Hippocampal formation (tissue), 2 donors: Measurements from ENCODE around the gene ARRDC1.

Experiments
- DNase-seq, 2 donors: peaks; one replicate each; lab custom pipeline; 2025; lab: John Stamatoyannopoulos, UW

ARRDC1 gene

DNA sequence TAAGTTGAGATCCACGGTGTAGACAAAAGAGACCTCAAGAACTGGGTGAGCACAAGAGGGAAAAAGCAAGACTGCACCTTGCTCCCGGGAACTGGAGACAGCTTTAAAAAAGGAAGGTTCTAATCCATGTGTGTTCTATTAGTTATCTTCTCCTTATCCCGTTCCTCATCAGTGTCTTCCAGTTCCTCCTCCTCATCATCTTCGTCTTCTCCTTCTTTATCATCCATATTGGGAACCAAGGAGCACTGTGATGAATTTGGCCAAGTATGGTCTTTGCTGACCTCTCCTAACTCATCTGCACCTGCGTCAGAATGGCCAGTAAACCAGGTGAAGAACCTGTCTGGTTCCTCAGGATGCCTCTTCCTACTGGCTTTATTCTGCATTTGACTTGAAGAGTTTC lies 35.4 kb downstream of the ARRDC1 start:
- DNase-seq = no peak

DNA sequence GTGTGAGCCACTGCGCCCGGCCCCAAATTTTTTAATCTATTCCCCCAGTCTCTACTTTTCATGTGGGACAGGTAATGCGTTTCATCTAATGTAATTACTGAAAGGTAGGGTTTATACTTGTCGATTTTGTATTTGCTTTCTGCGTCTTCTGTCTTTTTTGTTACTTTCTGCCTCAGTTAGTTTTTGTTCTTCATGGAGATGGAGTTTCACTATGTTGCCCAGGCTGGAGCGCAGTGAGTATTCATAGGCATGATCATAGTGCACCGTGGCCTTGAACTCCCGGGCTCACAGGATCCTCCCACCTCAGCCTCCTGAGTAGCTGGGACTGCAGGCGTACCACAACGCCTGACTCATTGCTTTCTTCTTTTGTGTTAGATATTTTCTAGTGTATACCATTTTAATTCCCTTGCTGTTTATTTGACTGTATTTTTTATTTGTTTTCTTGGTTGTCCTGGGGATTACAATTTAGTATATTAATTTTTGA lies 36.7 kb downstream of the ARRDC1 start:
- no peak for DNase-seq

DNA sequence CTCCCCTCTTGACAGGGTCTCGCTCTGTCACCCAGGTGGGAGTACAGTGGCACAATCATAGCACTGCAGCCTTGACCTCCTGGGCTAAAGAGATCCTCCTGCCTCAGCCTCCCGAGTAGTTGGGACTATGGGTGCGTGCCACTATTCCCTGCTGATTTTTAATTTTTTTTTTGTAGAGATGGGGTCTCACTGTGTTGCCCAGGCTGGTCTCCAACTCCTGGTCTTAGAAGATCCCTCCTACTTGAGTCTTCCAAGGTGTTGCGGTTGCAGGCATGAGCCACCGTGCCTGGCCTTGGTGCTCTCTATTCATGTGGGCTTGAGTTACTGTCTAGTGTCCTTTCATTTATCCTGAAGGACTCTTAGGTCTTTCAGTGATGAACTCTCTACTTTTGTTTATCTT lies 37.4 kb downstream of the ARRDC1 start:
- no peak for DNase-seq

DNA sequence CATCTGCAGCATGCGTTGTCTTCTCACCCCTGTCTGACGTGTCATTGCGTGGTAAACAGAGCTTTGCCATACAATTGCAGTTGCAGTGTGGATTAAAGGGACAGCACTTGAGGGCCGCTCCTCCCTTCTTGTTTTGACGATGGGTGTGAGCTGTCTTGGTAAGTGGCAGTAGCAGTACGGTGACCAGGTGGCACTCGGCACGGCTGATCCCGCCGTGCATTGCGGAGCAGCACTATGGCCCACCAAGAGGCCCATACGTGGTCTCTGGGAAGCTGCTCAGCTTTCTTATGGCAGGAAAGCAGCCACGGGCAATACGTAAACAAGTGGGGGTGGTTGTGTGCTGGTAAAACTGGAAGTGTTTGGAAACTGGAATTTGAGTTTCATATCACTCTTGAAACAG lies 38.4 kb downstream of the ARRDC1 start:
- no peak for DNase-seq

DNA sequence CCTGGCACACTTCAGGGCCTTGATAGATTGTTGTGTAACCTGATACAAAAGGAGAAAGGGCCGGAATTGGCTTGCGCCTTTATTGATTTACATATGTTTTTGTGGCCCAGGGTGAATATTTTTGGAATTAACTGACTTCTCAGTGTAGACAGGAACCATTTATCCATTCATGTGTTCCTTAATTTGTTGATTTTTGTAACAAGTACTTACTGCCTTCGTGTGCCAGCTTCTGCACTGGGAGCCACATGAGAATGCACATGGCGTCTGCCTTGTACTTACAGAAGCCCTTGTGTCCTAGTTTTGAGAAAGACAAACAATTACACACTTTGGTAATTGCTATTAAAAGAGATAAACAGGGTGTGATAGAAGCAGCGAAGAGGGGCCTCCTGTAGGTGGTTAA lies 39.7 kb downstream of the ARRDC1 start:
- no peak for DNase-seq

DNA sequence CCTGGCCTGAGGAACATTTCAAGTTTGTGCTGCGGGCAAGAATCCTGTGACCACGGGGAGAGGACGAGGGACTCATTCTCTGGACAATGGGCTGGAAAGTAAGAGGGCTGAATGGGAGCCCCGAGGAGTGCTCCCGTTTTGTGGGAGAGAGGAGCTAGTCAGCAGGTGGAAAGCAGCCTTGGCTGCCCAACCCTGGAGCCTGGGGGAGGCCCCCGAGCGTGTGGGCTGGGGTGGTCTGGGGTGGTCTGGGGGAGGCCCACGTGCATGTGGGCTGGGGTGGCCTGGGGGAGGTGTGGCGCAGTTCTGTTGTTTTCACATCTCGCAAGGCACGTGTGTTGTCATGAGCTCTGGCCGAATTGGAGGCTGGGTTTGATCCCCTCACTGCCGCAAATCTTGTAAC lies 40.9 kb downstream of the ARRDC1 start:
- no peak for DNase-seq

DNA sequence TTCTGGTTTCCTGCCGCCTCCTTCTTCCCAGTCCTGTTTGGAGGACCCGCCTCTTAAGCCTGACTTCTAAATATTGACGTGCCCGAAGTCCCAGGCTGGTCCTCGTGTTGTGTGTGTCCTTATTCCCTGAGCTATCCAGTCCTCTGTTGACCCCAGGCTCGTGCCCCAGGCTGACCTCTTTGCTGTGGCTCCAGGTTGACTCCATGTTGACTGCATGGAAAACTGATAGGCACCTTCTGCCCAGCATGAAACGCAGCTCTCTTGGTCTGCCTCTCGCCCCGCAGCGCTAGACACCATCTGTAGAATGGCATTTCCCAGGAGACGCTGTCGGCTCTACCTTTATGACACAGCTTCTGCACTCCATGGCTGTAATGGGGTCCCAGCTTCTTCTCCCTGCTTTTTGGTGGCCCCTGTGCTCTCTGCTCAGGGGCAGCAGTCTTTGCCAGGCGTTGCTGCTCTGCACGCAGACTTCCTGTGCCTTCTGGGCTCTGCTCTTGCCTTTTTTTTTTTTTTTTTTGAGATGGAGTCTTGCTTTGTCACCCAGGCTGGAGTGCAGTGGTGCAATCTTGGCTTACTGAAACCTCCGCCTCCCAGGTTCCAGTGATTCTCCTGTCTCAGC lies 41.7 kb downstream of the ARRDC1 start:
- no peak for DNase-seq

DNA sequence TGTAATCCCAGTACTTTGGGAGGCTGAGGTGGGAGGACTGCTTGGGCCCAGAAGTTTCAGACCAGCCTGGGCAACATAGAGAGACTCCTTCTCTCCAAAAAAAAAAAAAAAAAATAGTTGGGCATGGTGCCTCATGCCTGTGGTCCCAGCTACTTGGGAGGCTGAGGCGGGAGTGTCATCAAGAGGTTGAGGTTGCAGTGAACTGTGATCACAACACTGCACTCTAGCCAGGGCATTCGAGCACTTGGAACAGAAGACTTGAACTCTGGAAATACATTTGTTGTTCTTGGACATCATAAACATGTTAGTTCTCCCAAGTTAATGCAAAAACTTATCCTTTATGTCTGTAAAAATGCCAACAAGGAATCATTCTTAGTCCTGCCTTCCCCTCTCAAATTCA lies 42.9 kb downstream of the ARRDC1 start:
- no peak for DNase-seq

DNA sequence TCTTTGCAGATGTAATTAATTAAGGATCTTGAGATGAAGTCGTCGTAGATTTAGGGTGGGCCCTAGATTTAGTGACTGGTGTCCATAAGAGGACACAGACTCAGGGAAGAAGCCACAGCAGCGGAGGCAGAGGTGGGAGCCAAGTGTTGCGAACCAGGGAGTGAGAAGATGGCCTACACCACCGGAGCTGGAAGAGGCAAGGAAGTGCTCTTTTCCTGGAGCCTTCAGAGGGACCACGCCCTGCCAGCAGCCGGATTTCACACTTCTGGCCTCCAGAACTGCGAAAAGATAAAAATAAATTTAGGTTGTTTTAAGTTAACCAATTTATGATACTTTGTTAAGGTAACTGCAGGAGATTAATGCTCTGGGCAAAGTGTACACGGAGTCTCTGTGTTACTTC lies 44.1 kb downstream of the ARRDC1 start:
- DNase-seq = no peak

DNA sequence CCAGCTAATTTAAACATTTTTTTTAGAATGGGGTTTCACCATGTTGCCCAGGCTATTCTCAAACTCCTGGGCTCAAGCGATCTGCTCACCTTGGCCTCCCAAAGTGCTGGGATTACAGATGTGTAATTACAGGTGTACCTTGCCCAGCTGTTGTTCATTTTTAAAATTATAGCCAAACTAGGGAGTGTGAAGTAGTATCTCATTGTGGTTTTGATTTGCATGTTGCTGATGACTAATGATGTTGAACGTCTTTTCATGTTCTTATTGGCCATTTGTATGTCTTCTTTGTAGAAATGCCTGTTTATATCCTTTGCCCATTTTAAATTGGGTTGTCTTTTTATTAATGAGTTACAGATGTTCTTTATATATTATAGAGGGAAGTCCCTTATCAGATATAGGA lies 44.8 kb downstream of the ARRDC1 start:
- DNase-seq = no peak

DNA sequence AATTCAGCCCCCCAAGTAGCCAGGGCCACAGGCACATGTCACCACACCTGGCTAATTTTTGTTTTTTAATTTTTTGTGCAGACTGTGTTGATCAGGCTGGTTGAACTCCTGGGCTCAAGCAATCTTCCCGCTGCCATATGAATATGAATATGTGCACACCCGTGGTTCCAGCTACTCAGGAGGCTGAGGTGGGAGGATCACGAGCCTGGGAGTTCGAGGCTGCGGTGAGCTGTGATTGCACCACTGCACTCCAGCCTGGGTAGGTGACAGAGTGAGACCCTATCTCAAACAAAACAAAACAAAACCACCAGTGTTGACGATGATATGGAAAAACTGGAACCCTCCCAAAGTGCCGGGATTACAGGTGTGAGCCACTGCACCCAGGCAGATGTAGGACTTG lies 45.3 kb downstream of the ARRDC1 start:
- DNase-seq = no peak

DNA sequence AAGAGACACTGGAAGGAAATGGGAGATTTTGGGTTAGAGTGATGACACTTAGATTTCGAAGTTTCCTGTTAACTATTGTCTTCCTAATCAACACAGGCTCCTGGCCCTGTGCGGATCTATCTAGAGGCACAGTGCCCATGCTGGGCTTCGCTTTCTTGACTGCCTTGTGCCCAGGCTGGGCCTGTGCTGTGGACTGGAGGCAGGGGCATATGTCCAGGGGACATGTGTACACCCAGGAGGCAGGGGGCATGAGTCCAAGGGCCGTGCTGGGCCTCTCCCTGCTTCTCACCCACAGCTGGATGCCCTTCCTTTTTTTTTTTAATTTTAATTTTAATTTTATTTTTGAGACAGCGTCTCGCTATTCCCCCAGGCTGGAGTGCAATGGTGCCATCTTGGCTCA lies 50.9 kb downstream of the ARRDC1 start:
- no peak for DNase-seq

DNA sequence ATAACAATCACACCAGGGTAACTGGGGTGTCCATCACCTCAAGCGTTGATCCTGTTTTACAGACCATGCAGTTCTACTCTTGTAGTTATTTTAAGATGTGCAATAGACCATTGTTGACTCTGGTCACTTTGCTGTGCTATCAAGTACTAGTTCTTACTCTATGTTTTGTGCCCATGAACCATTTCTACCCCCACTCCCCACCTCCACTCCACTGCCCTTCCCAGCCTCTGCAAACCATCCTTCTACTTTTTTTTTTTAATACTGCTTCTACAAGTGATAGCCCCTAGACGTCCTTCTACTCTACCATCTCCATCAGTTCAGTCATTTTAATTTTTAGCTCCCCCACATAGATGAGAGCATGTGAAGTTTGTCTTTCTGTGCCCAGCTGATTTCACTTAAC lies 52.1 kb downstream of the ARRDC1 start:
- no peak for DNase-seq

DNA sequence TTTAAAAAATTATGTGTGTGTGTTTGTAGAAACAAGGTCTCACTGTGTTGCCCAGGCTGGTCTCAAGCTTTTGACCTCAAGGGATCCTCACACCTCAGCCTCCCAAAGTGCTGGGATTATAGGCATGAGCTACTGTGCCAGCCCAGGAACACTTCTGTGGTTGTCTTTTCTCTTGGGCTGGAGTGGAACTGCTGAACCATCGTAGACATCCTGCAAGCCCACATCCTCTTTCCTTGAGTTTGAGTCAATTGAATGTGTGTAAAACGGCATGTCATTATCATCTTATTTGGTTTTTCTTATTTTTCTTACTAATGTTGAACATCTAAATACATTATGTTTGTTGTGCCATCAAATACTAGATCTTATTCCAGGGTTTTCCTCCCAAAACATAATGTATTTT lies 53.3 kb downstream of the ARRDC1 start:
- DNase-seq = no peak

DNA sequence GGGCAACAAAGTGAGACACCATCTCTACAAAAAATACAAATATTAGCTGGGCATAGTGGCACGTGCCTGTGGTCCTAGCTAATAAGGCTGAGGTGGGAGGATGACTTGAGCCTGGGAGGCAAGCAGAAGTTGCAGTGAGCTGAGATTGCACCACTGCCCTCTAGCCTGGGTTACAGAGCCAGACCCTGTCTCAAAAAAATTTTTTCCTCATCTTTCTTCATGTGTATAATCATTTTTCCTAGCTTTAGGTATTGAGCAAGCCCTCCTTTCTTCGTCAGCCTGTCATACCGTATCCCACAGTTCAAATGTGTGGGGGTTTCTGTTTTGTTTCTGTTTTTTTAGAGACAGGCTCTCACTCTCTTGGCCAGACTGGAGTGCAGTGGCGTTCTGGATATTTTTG lies 54.7 kb downstream of the ARRDC1 start:
- no peak for DNase-seq

DNA sequence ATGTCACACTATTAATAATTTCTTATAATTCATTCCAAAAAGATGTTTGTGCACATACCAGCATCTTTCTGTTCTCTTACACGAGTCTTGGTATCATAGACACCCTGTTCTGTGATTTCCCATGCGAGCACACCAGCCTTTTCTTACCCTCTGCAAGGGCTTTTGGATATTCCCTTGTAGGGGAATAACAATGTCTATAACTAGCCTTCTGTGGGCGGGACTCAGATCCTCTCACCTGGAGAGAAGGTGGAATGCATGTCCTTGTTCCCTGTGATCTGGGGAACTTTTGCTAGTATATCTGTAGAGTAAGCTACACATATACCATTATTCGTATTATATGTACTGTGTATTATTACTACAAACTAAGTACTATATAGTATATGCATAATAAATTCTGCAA lies 58.1 kb downstream of the ARRDC1 start:
- DNase-seq = no peak

DNA sequence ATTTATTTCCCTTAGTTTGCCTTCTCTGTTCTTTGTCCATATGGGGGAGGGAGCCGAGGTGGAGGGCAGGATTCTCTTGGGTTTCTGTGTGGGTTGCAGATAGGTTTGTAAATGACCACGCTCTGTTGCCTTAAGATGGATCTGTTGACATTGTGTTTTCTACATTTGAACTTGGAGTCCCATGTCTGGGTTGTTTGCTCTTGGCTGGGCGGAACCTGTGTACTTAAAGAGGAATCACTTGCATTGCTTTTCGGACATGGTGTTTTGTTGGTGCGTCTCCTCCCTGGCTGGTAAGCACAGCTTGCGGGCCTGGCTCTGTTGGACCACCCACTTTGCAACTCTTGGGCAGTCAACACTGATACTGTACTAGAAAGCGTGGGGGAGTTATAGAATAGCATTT lies 59.2 kb downstream of the ARRDC1 start:
- DNase-seq = no peak
